Left lobe of liver (tissue), 2 donors: ENCODE results near the gene WDR86. TPM values are rescaled to one million over a fixed set of nuclear protein-coding genes. Genes with fewer than 3 reads are reported as not detected.
A peak's percentile ranks its signal among the peaks of the same experiment; 100 is the strongest.

ENCODE experiments used
- ATAC-seq: fragments of 200-7000 bp; cut with Tn5 transposase; one replicate; pipeline ENCODE4 v1.9.1; 2020; ENCODE audit warnings: mild to moderate bottlenecking, moderate library complexity
- DNase-seq: peaks from one replicate; pipeline ENCODE4 v3.0.0-alpha.2; 2020; ENCODE audit warnings: low spot score
- total RNA-seq: library from RNA; stranded (reverse); gene quantifications from one replicate; pipeline ENCODE4 v1.2.1, GENCODE V29; 2021
- donor health status: DM: no; HTN: no; CAD: no; lungs with moderate emphysema.
- donor health status: DM: no; HTN: yes; CAD: no.

Gene WDR86
- total RNA-seq, 1 donor from 2014 or later = 0.28 TPM

GRCh38 chr7:151381348-151382078, 28.3 kb downstream of the WDR86 start:
- DNase-seq (no peak), ATAC-seq (peak; percentile 20)

- no peak for ATAC-seq
- DNase-seq = no peak
These were observed 28.8 kb downstream of the WDR86 start for GRCh38 chr7:151381098-151381347.

DNA sequence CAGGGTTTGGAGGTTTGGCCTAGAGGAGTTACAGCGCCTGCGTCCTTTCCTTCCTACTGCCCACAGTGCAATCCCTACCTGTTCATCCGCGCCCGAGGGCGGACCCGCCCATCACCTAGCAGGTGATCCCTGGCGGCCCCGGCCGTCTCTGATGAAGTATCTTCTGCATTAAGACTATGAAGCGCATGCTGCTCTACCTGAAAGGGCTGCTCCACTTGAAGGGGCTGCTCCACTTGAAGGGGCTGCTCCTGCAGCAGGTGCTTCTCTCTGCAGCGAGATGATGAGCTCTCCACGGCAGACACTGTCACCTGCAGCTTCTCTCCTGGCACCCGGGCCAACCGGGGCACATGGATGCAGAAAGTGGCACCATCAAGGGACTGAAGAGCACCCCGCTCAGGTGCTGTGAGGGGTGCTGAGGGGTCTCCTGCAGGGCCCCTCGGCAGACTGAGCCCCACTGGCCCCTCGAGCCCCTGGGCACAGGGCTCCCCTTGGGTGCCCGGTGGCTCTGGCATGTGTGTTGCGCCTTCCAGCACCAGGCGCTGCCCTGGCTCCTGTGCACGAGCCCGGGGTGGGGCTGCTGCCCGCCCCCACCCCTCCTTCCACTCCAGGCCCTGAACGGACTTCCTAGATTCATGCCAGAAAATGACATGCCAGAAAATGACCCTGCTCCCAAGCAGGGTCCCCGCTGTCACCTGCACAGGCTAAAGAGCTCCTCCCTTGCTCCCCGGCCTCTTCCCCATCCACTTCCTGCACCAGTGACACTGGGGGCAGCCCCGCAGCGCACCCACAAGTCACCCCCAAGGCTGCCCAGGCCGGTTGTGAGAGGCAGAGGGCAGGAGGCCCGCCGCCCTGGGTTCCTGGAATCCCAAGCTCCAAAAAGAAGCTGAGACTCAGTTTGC, 29.4 kb downstream of the WDR86 start:
- peak; percentile 12 for ATAC-seq

DNA sequence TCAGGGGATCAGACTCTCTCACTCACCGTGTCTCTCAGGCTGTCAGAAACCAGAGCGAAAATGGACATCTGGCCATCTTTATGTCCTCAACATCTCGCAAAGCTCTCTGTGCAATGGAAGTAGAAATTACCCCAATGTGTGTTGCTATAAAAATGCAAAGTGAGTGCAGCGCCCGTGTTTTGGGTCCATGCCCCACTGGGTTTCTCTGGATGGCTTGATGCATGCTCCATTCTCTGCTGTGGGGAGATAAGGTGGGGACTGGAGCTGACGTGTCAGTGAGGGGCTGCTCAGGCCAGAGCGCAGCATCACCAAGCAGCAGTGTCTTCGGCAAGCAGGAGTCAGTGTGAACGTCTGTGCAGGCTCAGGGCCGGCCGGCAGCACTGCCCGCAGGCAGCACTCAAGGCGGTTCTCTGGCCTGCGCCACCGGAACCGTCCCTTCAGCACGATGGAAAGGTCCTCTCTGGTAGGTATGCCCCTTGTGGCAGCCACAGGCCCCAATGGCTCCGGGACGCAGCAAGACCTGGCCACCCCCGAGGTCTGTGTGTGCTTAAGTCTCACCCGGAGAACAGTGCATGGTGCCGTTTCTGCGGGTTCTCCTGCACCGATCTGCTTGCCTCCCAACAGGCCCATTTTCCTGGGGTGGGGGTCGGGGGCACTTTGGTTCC, 30.2 kb downstream of the WDR86 start:
- peak; percentile 20 for ATAC-seq
- no peak for DNase-seq

More for the DNA sequence above, 29.4 kb downstream of the WDR86 start:
- no peak for DNase-seq

GRCh38 chr7:151379193-151379520, 30.7 kb downstream of the WDR86 start:
- no peak for DNase-seq
- ATAC-seq = peak; percentile 13

DNA sequence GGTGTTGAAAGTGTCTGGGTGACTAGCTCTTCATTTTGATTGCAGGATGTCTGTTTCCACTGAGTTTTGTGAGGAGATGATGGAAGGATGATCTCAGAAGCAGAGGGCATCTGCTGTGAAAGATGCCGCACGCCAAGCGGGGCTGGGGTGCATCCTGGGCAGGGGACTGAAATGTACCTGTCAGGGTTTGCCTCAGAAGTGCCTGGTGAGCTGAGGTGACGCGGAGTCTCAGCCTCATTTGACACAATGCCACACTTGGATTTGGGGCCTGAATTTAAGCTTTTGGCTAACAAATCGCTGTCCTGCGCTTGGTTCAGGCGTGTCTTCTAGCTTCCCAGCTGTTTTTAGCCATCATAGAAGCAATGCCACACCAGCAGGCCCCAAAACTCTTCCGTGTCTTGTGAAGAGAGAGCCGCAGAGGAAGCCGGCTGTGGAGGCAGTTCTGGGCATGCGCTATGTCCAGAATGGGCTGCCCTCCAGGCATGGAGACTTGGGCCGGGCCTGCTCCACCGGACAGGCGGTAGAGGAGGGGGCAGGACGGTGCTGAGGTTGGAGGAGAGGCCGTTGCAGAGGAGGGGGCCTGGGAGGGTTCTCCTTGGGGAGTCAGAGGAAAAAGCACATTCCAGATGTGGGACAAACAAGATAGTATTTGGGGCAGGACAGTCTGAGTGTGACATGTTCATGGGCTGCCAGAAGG, 31.2 kb downstream of the WDR86 start:
- DNase-seq (no peak), ATAC-seq (no peak)

DNA sequence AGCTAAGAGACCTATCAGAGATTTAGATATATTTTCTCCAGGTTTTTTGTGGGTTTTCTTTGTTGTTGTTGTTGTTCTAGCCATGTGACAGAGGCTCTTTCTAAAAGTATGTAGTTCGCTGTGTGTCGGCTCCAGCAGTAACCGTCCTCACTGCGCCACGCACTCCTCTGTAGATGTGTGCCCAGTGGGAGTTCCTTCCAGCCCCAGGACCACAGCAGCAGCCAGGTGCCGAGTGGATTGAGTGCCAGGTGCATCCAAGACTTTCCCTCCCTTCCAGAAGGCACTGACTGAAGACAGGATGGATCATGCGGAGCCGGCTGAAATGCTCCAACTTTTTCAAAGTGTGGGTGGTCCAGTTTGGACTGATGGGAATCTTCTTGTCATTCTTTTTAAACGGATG, 31.8 kb downstream of the WDR86 start:
- DNase-seq (no peak), ATAC-seq (no peak)

- no peak for DNase-seq
- ATAC-seq = no peak
These were observed 32.4 kb downstream of the WDR86 start for GRCh38 chr7:151377406-151377805.

DNA sequence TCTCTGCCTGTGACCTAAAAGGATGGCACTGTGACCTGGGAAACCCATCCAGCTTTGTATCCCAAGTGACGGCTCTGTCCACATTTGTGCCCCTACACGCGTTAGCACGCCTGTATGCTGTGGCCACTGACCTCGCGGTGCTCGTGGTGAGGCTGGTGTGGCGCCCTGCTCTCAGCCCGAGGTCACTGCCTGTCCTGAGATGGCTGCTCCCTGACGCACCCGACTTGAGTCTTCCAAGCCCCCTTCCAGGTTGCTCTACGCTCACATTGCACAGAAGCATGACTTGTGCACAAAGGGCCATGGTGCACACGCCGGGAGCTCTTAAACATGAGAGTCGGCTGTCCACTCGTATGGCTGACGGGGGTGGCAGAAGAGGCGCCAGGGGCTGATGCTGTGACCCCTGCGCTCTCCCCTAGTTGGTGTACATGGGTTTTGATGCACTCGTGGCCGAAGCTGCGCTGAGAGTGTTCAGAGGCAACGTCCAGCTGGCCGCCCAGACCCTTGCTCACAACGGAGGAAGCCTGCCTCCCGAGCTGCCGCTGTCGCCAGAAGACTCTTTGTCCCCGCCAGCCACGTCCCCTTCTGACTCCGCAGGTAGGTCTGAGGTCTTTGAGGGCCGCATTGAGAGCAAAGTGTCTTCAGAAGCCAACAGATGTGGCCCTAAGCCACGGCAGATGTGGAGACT, 33.5 kb downstream of the WDR86 start:
- DNase-seq (no peak), ATAC-seq (no peak)

- no peak for DNase-seq
- no peak for ATAC-seq
These were observed 34.2 kb downstream of the WDR86 start for GRCh38 chr7:151375530-151376217.

GRCh38 chr7:151374726-151375125, 35.1 kb downstream of the WDR86 start:
- ATAC-seq = no peak
- DNase-seq = no peak

GRCh38 chr7:151374139-151374538, 35.7 kb downstream of the WDR86 start:
- DNase-seq = no peak
- ATAC-seq = no peak

GRCh38 chr7:151373599-151373998, 36.2 kb downstream of the WDR86 start:
- DNase-seq (no peak), ATAC-seq (no peak)

DNA sequence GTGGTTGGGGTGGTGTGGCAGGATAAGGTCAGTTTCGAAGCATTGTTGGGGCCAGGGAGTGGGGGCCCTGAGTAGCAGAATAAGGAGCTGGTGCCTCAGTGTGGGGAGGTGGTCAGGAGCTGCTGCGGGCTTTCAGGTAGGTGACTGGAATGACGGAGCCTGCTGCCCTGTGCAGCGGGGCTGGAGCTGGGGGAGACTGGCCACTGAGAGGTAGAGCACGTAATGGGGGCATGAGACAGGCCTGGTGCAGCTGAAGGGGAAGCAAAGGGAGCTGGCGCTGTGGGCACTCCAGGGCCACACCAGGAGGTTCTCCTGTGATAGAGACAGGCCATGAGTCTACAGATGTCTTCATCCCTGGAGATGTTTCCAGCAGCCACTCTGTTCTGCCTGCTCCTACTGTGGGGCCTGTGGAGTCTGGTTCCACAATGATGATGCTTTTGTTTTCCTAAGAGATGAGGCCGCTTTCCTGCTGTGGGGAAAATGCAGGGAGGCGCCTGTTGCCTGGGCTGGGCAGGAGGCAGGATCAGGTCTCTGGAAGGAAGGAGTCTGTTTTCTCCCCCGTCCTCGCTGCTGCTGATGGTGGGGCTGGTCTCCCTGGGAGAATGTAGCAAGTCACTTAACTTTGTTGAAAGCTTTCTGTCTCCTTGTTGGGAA, 37.1 kb downstream of the WDR86 start:
- no peak for ATAC-seq
- DNase-seq = no peak

- DNase-seq (no peak), ATAC-seq (no peak)
These were observed 38.6 kb downstream of the WDR86 start for GRCh38 chr7:151371266-151371665.

DNA sequence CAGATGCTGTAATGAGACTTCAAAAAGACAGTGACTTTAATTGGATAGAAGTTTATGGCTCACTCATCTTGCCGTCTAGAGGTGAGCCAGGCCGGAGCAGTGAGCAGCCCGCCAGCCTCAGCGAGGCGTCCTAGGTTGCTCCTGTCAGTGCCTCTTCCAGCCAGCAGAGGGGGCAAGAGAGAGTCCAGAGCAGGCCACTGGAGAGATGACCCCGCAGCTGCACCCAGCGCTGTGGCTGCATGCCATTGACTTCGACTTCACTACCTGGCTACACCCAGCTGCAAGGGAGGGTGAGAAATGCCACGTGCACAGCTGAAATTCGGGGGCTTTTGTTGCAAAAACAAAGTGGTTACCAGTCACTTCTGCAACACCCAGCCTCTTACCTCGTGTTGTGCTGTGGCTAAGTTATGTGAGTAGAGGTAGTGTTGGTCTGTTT, 41.7 kb downstream of the WDR86 start:
- DNase-seq (peak; percentile 91), ATAC-seq (peak; percentile 100)

- no peak for ATAC-seq
- DNase-seq = no peak
These were observed 42.6 kb downstream of the WDR86 start for GRCh38 chr7:151367284-151367683.

GRCh38 chr7:151366880-151367222, 43.0 kb downstream of the WDR86 start:
- DNase-seq (no peak), ATAC-seq (no peak)

- DNase-seq = no peak
- ATAC-seq = no peak
These were observed 43.5 kb downstream of the WDR86 start for GRCh38 chr7:151366166-151366879.
